Lung (tissue), 13 donors: ENCODE data around the gene SAC3D1. TPM values are rescaled to one million over a fixed set of nuclear protein-coding genes. Genes with fewer than 3 reads are reported as not detected.

Experiments
- ATAC-seq: fragments of 200-7000 bp; cut with Tn5 transposase; one replicate; pipeline ENCODE4 v1.9.1; 2020; ENCODE audit warnings: moderate number of reproducible peaks; ENCODE audit not compliant: insufficient read depth, low FRiP score
- DNase-seq, 3 donors: peaks; one replicate each; pipeline ENCODE4 v3.0.0-alpha.2; 2013 to 2017
- H3K27ac ChIP-seq, 2 donors: one replicate each; pipeline ENCODE4 v1.5.1; 2013; ENCODE audit warnings: mild to moderate bottlenecking in 2 of 2, moderate library complexity in 2 of 2, control low read depth in 1 of 2, inconsistent platforms in 1 of 2, low read depth in 1 of 2, low read length in 1 of 2
- H3K27me3 ChIP-seq, 3 donors: one replicate each; pipeline ENCODE4 v1.5.1; 2013; ENCODE audit warnings: low read length in 2 of 3; ENCODE audit not compliant: control insufficient read depth in 3 of 3, insufficient read depth in 3 of 3
- H3K36me3 ChIP-seq, 4 donors: one replicate each; pipeline ENCODE4 v1.5.1; 2013; ENCODE audit warnings: low read length in 4 of 4, mild to moderate bottlenecking in 1 of 4, moderate library complexity in 1 of 4; ENCODE audit not compliant: control insufficient read depth in 4 of 4, insufficient read depth in 4 of 4
- H3K4me1 ChIP-seq, 5 donors: one replicate each; pipeline ENCODE4 v1.5.1; 2013; ENCODE audit warnings: low read length in 5 of 5, mild to moderate bottlenecking in 2 of 5, moderate library complexity in 1 of 5; ENCODE audit not compliant: control insufficient read depth in 5 of 5, insufficient read depth in 5 of 5
- H3K4me3 ChIP-seq: one replicate; pipeline ENCODE4 v1.5.1; 2013; ENCODE audit warnings: mild to moderate bottlenecking, control low read depth, moderate library complexity
- H3K9ac ChIP-seq, 2 donors: one replicate each; pipeline ENCODE4 v1.5.1; 2013; ENCODE audit warnings: low read length in 2 of 2, control low read depth in 1 of 2; ENCODE audit not compliant: insufficient read depth in 1 of 2
- H3K9me3 ChIP-seq, 4 donors: one replicate each; pipeline ENCODE4 v1.5.1; 2013; ENCODE audit warnings: low read length in 3 of 4, mild to moderate bottlenecking in 1 of 4, moderate library complexity in 1 of 4; ENCODE audit not compliant: control insufficient read depth in 4 of 4, insufficient read depth in 3 of 4
- CTCF ChIP-seq: IDR thresholded peaks from 2 replicates; pipeline ENCODE4 v1.5.1; 2012; ENCODE audit warnings: mild to moderate bottlenecking; ENCODE audit errors: control extremely low read depth, extremely low read depth
- WGBS, 2 donors: extraction: QIAGEN DNeasy Blood & Tissue Kit; methylation state at CpG; one replicate each; pipeline ENCODE4 v1.1.7; 2013; 5-methylcytosine and 5-hydroxymethylcytosine counted together
- polyA plus RNA-seq, 2 donors: library from polyadenylated mRNA; stranded (reverse); fragments of 200-250 nt; gene quantifications; one replicate each; pipeline ENCODE4 v1.2.1, GENCODE V29; 2013
- small RNA-seq: library from RNA; depleted of rRNA; stranded (forward); fragments of <200 nt; gene quantifications from one replicate; pipeline ENCODE3, GENCODE V24; 2014; ENCODE audit warnings: low replicate concordance
- total RNA-seq, 2 donors: library from RNA; depleted of rRNA in 1 of 2; stranded (reverse); fragments of >200 nt in 1 of 2; gene quantifications; one replicate each; pipeline ENCODE4 v1.2.1, GENCODE V29; 2014 to 2021
- donor health status: control.
- donor health status: control.
- donor health status: Bipolar disorder and iron deficiency.
- donor health status: healthy.
- donor health status: DM: yes; HTN: yes; CAD: no.

Gene SAC3D1
- total and polyA plus RNA-seq, 4 donors = 5.1 to 17.6 (median 14.3) TPM

DNA sequence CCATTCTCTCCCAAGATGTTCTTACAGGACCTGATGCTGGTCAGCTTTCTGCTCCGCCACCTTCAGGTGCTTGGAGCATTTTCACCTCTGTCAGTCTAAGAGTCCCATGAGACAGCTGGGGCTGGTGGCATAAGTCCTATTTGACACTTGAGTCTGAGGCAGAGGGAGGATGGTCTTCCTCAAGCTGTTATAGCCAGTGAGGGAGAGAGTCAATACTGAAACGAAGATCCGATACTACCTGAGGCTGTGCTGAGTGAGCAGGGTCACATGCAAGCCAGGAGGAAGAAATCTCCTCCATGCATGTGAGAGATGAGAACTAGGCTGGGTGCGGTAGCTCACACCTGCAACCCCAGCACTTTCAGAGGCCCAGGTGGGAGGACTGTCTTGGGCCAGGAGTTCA, 48.6 kb downstream of the SAC3D1 start:
- Histone ChIP-seq H3K9ac (no peak overlapping the region), H3K4me3 (no peak overlapping the region), H3K9me3 (no peaks in the 10 kb centered on the region), H3K36me3 (peaks cover 4 to 41% (median 16%) of the 10 kb centered on the region in 4 donors), H3K27ac (no peak overlapping the region), H3K27me3 (no peaks in the 10 kb centered on the region), H3K4me1 (peaks cover 0 to 9% (median 0%) of the 10 kb centered on the region in 5 donors)
- no peak for DNase-seq
- ATAC-seq = no peak
- no peak for TF ChIP-seq CTCF
- 90 to 93% methylated on average over 4 of the region's 4 CpGs for WGBS, 2 donors

- H3K4me3 ChIP-seq = no peak overlapping the region
- peaks cover 4 to 38% (median 15%) of the 10 kb centered on the region in 4 donors for H3K36me3 ChIP-seq
- no peaks in the 10 kb centered on the region for H3K9me3 ChIP-seq
- DNase-seq (no peak), ATAC-seq (no peak)
- WGBS, 2 donors = 97 to 98% methylated on average over 4 of the region's 4 CpGs
- no peaks in the 10 kb centered on the region for H3K27me3 ChIP-seq
- no peak overlapping the region for H3K27ac ChIP-seq
- H3K4me1 ChIP-seq = peaks cover 0 to 2% (median 0%) of the 10 kb centered on the region in 5 donors
- no peak for TF ChIP-seq CTCF
- no peak overlapping the region for H3K9ac ChIP-seq
These were observed 49.6 kb downstream of the SAC3D1 start for GRCh38 chr11:65090628-65091027.

Small RNA genes lying within 50 kb of the gene (small RNA-seq; reads per million reads assigned to genes)
- gene MIR6879 = not detected
- gene SNX15 = not detected

Other genes starting within 250 kb of the SAC3D1 start
- 10 to 100 TPM; 23.3 to 41.8 TPM for gene MAP4K2, start 238.0 kb upstream of the SAC3D1 start, total RNA-seq
- gene MAP4K2, start 238.0 kb upstream of the SAC3D1 start, polyA plus RNA-seq = 10 to 100 TPM; 15.0 to 24.3 TPM
- 10 to 100 TPM; 18.8 to 24.9 TPM for gene MEN1, start 230.7 kb upstream of the SAC3D1 start, total RNA-seq
- gene MEN1, start 230.7 kb upstream of the SAC3D1 start, polyA plus RNA-seq = 10 to 100 TPM; 15.0 to 18.5 TPM
- gene CDC42BPG, start 196.6 kb upstream of the SAC3D1 start, total RNA-seq = 10 to 100 TPM; 11.2 to 23.5 TPM
- 1 to 10 TPM; 7.1 to 10.0 TPM for gene CDC42BPG, start 196.6 kb upstream of the SAC3D1 start, polyA plus RNA-seq
- gene EHD1, start 162.6 kb upstream of the SAC3D1 start, total RNA-seq = 100 to 1,000 TPM in 1 of 2 donors, 10 to 100 TPM in 1; 71.2 to 139 TPM
- gene EHD1, start 162.6 kb upstream of the SAC3D1 start, polyA plus RNA-seq = 100 to 1,000 TPM in 1 of 2 donors, 10 to 100 TPM in 1; 42.1 to 144 TPM
- 10 to 100 TPM; 17.4 to 32.5 TPM for gene ATG2A, start 124.0 kb upstream of the SAC3D1 start, total RNA-seq
- 10 to 100 TPM; 19.1 to 22.9 TPM for gene ATG2A, start 124.0 kb upstream of the SAC3D1 start, polyA plus RNA-seq
- gene PPP2R5B, start 116.5 kb upstream of the SAC3D1 start, total RNA-seq = 10 to 100 TPM in 1 of 2 donors, 1 to 10 TPM in 1; 9.8 to 27.8 TPM
- 10 to 100 TPM; 14.4 to 20.2 TPM for gene PPP2R5B, start 116.5 kb upstream of the SAC3D1 start, polyA plus RNA-seq
- gene GPHA2, start 105.3 kb upstream of the SAC3D1 start, total RNA-seq = not detected
- gene GPHA2, start 105.3 kb upstream of the SAC3D1 start, polyA plus RNA-seq = under 1 TPM in 1 of 2 donors, not detected in 1; 0.19 TPM
- under 1 TPM in 1 of 2 donors, not detected in 1; 0.55 TPM for gene MAJIN, start 69.1 kb upstream of the SAC3D1 start, total RNA-seq
- under 1 TPM; 0.24 to 0.39 TPM for gene MAJIN, start 69.1 kb upstream of the SAC3D1 start, polyA plus RNA-seq
- gene BATF2, start 44.2 kb upstream of the SAC3D1 start, total RNA-seq = 1 to 10 TPM; 2.9 to 6.3 TPM
- gene BATF2, start 44.2 kb upstream of the SAC3D1 start, polyA plus RNA-seq = 1 to 10 TPM; 3.7 to 7.4 TPM
- 10 to 100 TPM; 37.4 to 95.4 TPM for gene ARL2, start 27.1 kb upstream of the SAC3D1 start, total RNA-seq
- 100 to 1,000 TPM in 1 of 2 donors, 10 to 100 TPM in 1; 92.5 to 127 TPM for gene ARL2, start 27.1 kb upstream of the SAC3D1 start, polyA plus RNA-seq
- gene SNX15, start 13.8 kb upstream of the SAC3D1 start, total RNA-seq = 10 to 100 TPM; 16.2 to 28.4 TPM
- 10 to 100 TPM; 18.4 to 19.4 TPM for gene SNX15, start 13.8 kb upstream of the SAC3D1 start, polyA plus RNA-seq
- gene NAALADL1, start 17.3 kb downstream of the SAC3D1 start, total RNA-seq = 10 to 100 TPM; 12.4 to 22.0 TPM
- gene NAALADL1, start 17.3 kb downstream of the SAC3D1 start, polyA plus RNA-seq = 10 to 100 TPM in 1 of 2 donors, 1 to 10 TPM in 1; 7.4 to 14.0 TPM
- gene CDCA5, start 42.8 kb downstream of the SAC3D1 start, total RNA-seq = 1 to 10 TPM; 2.2 to 2.7 TPM
- gene CDCA5, start 42.8 kb downstream of the SAC3D1 start, polyA plus RNA-seq = 1 to 10 TPM; 1.8 to 2.1 TPM
- 10 to 100 TPM; 34.5 to 35.4 TPM for gene ZFPL1, start 43.0 kb downstream of the SAC3D1 start, total RNA-seq
- 10 to 100 TPM; 35.1 to 45.8 TPM for gene ZFPL1, start 43.0 kb downstream of the SAC3D1 start, polyA plus RNA-seq
- 100 to 1,000 TPM; 128 to 164 TPM for gene VPS51, start 55.0 kb downstream of the SAC3D1 start, total RNA-seq
- 100 to 1,000 TPM in 1 of 2 donors, 10 to 100 TPM in 1; 69.6 to 120 TPM for gene VPS51, start 55.0 kb downstream of the SAC3D1 start, polyA plus RNA-seq
- gene TM7SF2, start 70.7 kb downstream of the SAC3D1 start, total RNA-seq = 10 to 100 TPM; 41.0 to 68.4 TPM
- gene TM7SF2, start 70.7 kb downstream of the SAC3D1 start, polyA plus RNA-seq = 10 to 100 TPM; 30.3 to 82.7 TPM
- 10 to 100 TPM in 1 of 2 donors, 1 to 10 TPM in 1; 6.3 to 19.6 TPM for gene ZNHIT2, start 76.5 kb downstream of the SAC3D1 start, total RNA-seq
- gene ZNHIT2, start 76.5 kb downstream of the SAC3D1 start, polyA plus RNA-seq = 10 to 100 TPM; 19.3 to 23.7 TPM
- 100 to 1,000 TPM; 334 to 904 TPM for gene FAU, start 80.9 kb downstream of the SAC3D1 start, total RNA-seq
- 1,000 to 10,000 TPM; 1,051 to 1,580 TPM for gene FAU, start 80.9 kb downstream of the SAC3D1 start, polyA plus RNA-seq
- gene MRPL49, start 81.1 kb downstream of the SAC3D1 start, total RNA-seq = 10 to 100 TPM; 35.6 to 44.3 TPM
- 10 to 100 TPM; 26.3 to 57.2 TPM for gene MRPL49, start 81.1 kb downstream of the SAC3D1 start, polyA plus RNA-seq
- 10 to 100 TPM; 38.8 to 80.7 TPM for gene SYVN1, start 93.3 kb downstream of the SAC3D1 start, total RNA-seq
- gene SYVN1, start 93.3 kb downstream of the SAC3D1 start, polyA plus RNA-seq = 10 to 100 TPM; 31.6 to 36.5 TPM
- not detected for gene SPDYC, start 129.0 kb downstream of the SAC3D1 start, total RNA-seq
- gene SPDYC, start 129.0 kb downstream of the SAC3D1 start, polyA plus RNA-seq = not detected
- gene CAPN1, start 140.7 kb downstream of the SAC3D1 start, total RNA-seq = 100 to 1,000 TPM; 106 to 265 TPM
- gene CAPN1, start 140.7 kb downstream of the SAC3D1 start, polyA plus RNA-seq = 100 to 1,000 TPM; 128 to 144 TPM
- 10 to 100 TPM in 1 of 2 donors, 1 to 10 TPM in 1; 9.7 to 14.2 TPM for gene POLA2, start 220.8 kb downstream of the SAC3D1 start, total RNA-seq
- 1 to 10 TPM; 4.5 to 9.2 TPM for gene POLA2, start 220.8 kb downstream of the SAC3D1 start, polyA plus RNA-seq